Stimulated activated CD4-positive, alpha-beta T cell treated with anti-CD3 and anti-CD28 coated beads, TNF-alpha, amount 100 ng/mL, for 4 hours (primary cell): ENCODE results near the gene PLEKHO2.
A peak's percentile ranks its signal among the peaks of the same experiment; 100 is the strongest.

Source experiments
- DNase-seq, 3 experiments: peaks; one replicate each; pipeline ENCODE4 v3.0.0-alpha.2; 2020; ENCODE audit warnings: low read depth in 3 of 3

PLEKHO2 gene

DNA sequence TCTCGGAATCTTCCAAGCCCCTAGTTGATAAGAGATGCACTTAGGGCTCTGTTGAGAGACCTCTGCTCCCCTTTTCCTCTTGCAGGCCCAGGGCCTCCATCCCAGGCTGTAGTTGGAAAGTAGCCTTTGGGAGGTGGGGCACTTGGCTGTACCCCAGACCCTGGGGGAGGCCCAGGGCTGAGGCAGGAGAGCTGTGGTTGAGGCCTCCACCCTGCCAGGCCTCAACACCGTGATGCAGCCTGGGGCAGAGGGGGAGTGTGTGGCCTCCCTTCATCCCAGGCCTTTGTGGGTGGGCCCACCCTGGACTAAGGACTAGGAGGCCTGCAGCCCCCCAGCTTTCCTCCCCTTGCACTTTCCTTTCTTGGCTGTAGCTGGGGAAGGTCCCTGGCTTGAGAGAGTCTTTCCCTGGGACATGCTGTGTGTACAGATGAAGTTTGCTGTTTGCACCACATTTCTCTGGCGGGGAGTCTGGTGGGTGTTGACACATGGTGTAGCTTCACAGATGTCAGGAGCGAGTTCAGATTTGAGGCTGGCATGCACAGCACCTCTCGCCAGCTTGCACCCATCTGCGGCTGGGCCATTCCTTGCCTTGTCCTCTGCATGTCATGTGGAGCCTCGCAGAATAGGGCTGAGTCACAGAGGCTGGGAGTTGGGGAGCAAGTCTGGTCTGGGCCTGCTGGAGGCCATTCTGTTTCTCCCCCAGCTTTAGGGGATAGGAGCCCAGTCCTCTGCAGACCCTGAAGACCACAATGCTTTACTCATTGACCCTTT, 13.7 kb downstream of the PLEKHO2 start:
- DNase-seq = no peak

DNA sequence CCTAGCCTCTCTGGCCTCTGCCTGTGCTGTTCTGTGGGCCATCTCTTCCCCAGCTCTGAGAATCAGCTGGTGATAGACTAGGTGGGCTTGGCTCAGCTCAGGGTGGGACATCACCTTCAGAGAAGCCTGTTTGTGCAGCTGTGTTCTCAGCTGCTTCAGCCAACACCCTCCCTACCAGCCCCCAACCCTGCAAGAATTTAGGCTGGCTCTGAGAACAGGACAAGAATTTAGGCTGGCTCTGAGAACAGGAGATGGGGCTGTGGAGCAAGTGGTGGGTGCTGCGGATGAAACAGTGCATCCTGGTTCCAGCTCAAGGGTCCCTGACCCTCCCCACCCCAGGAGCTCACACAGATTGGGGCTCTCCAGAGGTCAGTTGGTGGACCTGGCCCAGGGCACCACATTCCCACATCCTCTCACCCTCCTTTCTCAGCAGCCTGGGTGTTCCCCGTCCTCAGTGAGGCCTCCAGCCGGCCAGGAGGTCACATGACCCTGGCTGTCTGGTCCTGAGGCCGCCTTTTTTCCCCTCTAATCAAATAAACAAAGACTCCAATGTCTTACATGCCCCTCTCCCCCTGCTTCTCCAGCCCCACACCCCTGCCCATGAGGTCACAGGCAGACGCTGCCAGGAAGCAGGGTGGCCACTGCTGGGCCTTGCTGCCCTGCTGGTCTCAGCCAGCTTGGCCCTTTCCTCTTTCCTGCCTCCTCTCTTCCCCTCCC, 14.9 kb downstream of the PLEKHO2 start:
- no peak for DNase-seq

DNA sequence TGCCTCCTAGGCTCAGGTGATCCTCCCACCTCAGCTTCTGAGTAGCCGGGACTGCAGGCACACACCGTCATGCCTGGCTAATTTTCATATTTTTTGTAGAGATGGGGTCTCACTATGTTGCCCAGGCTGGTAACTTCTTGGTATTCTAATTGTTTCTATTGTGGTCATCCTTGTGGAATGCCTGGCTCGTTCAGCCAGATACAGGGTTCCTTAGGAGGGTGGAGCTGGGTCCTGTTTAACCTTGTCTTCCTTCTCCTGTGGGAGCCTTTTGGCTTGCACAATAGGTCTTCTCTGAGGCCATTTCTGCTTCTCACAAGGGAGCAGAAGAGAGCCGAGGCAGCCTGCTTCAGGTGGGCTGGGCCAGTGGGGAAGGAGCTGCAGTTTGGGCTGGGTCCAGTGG, 15.7 kb downstream of the PLEKHO2 start:
- no peak for DNase-seq

DNA sequence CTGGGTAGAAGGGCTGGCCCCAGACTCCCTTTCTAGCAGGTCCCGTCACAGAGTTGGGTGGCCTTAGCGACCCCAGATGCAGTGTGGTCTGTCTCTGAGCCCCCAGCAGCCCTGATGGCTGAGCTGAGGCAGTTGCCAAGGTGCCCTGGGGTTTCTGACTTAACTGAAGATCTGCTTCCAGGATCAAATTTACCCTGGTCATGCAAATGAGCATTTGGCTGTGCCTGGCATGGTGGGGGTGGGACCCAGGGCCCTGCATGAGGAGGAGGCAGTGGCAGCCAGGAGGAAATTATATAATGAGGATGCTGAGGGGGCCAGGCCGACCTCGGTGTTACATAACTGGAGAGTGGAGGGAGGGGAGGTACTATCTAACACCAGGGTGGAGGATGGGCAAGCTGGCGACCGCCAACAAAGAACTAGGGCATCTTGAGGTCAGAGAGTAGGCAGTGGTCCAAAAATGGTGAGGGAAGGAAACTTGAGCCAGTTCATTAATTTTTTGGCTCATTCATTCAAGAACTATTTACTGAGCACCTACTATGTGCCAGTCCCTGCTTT, 16.4 kb downstream of the PLEKHO2 start:
- no peak for DNase-seq

DNA sequence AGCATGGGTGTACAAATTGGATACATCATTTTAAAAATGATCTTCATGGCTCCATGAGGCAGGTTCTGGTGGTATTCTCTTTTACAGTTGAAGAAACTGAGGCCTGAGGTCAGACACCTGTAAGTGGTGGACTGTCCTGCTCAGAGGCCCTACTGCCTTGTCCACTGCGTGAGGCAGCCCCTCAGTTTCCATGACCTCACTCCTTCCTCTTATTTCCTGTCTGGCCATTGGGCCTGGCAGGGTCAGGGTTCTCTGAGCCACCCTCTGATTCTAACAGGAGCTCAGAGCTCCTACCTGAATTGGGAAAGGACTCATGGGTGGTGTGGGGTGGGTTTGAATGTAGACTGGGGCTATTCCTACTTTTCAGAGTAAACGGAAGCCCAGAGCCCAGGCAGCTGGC, 17.5 kb downstream of the PLEKHO2 start:
- DNase-seq = no peak

DNA sequence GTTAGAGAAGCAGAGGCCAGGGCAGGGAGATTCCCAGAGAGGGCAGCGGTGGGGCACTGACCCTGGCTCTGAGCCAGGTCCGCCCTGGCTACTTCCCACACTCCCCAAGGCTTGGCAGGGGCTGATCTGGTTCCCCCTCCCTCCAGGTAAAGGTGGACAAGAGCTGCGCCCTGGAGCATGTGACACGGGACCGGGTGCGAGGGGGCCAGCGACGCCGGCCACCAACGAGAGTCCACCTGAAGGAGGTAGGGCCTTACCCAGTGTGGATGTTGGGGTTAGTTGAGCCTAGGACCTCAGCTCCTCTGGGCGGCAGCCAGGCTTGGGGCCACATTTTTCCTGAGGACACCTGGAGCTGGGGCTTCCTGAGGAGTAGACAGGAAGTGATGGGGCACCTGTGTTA, 19.6 kb downstream of the PLEKHO2 start:
- no peak for DNase-seq

DNA sequence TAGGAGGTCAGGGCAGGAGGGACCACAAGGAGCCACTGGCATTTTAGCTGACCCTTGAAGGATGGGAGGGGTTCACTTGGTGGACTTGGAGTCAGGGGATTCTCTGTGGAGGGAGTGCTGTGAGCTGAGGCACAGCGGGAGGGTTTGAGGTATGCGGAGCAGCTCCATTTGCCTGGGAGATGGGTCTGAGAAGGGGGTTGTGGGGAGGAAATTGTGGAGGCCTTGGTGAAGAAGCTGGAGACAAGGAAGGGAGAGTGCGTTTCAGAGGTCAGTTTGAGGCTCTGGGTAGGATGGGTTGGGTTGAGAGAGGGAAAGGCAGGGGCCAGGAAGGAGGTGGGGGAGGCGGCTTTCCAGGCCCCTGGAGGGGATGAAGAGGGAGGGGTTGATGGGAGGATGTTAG, 20.2 kb downstream of the PLEKHO2 start:
- DNase-seq = no peak

DNA sequence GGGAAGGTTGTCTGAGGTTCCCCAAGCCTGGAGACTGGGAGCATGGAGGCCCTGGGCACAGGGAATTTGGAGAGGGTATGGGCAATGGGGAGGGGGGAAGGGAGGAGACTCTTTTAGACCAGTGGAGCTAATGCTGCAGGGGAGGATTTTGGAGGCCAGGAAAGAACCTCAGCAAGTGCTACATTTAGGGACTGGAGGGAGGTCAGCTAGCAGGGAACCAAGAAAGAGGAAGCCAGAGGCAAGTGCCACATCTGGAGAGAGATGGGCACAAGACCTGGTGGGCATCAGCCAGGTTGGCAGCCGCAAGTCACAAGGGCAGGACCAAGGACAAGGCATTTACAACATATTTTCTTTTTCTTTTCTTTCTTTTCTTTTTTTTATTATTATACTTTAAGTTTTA, 20.7 kb downstream of the PLEKHO2 start:
- no peak for DNase-seq

DNA sequence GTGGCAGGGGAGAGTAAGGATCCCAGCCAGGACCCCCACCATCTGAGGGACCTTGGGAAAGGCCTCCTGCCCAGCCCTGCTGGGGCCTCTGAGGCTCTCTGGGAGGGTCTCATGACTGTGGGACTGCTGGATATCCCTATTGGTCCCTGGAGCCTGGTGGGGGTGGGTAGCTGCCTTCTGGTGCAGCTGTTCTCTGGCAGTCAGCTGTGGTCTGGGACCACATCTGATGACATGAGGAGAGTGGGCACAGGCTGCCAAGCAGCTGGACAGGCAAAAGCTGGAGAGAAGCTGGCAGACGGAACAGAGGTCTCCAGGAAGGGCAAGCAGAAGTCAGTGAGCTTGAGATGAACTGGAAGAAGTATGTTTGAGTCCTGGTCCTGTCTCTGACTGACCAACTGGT, 22.4 kb downstream of the PLEKHO2 start:
- no peak for DNase-seq

DNA sequence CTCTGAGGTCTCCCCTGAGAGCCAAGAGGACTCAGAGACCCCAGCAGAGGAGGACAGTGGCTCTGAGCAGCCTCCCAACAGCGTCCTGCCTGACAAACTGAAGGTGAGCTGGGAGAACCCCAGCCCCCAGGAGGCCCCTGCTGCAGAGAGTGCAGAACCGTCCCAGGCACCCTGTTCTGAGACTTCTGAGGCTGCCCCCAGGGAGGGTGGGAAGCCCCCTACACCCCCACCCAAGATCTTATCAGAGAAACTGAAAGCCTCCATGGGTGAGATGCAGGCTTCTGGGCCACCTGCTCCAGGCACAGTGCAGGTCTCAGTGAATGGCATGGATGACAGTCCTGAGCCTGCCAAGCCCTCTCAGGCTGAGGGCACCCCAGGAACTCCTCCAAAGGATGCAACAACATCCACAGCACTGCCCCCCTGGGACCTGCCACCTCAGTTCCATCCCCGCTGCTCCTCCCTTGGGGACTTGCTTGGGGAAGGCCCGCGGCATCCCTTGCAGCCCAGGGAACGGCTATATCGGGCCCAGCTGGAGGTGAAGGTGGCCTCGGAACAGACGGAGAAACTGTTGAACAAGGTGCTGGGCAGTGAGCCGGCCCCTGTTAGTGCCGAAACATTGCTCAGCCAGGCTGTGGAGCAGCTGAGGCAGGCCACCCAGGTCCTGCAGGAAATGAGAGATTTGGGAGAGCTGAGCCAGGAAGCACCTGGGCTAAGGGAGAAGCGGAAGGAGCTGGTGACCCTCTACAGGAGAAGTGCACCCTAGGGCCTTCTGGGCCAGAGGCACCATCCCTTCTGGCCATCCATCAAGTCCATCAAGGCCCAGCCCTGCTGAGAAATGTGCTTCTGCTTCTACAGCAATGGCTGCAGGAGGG, 23.6 kb downstream of the PLEKHO2 start:
- no peak for DNase-seq

DNA sequence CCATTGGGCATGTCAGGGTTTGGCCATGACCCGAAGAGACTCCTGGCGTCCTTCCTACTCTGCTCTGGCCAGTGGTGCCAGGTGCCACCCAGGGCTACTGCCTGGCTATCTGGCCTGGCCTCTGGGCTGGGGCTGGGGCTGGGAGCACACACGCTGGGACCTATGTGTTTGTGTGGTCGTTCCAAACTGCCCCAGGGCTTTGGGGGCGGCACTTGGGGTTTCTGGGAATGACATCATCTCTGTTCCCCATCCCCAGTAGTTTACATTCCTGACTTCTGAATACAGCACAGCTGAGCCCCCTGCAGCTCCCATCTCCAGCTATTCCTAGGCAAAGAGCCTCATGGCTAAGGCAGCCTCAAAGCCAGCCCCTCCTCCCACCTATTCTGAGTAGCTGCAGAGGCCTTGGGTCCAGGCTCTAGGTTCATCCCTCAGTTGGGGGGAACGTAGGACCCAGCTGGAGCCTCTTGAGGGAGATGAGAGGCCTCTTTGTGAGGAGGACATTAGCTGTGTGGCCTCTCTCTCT, 24.3 kb downstream of the PLEKHO2 start:
- DNase-seq = no peak

DNA sequence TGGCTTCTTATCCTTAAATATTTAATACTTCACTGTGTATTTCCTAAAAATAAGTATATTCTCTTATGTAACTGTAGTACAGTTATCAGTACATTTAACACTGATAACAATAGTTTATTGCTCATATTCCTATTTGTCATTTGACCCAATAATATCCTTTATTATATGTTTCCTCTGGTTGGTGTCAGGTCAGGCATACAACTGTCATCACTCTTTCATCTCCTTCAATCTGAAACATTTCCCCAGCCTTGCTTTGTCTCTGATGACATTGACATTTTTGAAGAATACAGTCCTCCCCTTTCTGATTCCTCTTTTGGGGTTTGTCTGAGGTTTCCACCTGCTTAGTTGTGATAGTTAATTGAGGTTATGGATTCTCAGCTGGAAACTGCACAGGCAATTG, 27.8 kb downstream of the PLEKHO2 start:
- DNase-seq = no peak

DNA sequence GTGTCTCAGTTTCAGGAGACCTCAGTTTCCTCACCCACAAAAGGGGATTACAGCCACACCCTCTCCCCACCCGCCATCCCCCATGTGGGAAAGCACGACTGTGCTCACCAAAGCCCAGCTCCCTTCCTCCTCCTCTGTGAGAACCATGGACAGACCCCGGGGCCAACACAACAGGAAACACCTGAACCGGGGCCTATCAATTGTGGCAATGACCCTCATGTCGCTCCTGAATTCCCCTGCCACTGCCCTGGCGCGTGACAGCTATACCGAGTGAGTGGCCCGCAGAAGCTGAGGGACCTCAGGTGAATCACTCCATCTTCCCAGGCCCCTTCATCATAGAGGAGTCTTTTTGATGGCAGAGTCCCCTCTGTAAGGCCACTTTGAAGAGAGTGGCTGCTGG, 28.6 kb downstream of the PLEKHO2 start:
- no peak for DNase-seq

DNA sequence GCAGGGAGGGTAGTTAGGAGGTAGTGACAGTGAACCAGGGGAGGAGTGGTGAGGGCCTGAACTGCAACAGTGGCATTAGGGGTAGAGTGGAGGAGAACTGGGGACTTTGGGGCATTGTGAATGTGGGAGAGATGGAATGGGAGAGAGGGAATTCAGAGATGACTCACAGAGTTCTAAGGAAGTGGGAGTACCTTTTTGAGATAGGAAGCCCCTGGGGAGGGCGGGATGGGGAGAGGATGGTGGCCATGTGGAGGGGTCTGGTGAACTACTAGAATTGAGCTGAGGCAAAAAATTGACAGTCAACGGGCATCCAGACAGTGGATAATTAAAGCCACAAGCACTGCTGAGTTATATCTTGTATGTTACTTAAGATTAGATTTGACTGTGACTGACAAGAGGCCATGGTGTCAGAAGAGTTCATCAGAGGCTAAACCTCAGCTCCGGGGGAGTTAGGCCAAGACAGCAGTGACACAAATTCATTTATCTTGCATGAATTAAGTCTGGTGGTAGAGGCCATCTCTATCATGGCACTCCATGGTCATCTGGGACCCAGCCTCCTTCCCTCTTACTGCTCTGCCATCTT, 34.0 kb downstream of the PLEKHO2 start:
- DNase-seq = no peak

DNA sequence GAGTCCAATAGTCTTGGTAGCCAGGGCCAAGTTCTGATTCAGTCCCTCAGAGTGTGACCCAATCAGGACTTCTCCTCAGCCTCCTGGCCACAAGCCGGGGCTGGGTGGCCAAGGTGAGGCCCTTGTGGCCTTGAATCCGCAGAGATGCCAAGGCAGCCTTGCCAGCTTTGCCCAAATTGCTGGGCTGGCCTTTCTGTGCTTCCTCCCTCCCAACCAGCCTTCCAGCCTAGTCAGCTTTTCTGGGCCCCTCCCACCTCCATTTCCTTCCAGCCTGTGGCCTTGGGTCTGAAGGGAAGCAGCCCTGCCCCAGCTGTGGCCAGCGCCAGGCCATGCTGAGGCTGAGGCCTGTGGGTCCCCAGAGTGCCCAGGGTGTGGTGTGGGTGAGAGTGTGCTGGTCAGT, 35.7 kb downstream of the PLEKHO2 start:
- no peak for DNase-seq

DNA sequence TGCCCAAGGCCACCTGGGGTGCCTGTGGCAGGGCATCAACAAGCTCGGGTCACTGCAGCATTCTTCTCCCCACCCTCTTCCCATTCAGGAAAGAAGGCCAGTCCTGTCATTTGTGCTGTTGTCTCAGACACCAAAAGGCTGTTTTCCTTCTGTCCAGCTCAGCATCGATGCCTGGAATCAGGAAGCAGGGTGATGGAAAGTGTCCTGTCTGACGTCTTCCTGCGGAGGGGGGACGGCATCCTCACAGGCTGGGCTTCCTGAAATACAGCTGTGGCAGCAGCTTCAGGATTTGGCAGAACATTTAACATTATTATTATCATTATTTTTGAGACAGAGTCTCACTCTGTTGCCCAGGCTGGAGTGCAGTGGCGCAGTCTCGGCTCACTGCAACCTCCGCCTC, 37.0 kb downstream of the PLEKHO2 start:
- DNase-seq = no peak

DNA sequence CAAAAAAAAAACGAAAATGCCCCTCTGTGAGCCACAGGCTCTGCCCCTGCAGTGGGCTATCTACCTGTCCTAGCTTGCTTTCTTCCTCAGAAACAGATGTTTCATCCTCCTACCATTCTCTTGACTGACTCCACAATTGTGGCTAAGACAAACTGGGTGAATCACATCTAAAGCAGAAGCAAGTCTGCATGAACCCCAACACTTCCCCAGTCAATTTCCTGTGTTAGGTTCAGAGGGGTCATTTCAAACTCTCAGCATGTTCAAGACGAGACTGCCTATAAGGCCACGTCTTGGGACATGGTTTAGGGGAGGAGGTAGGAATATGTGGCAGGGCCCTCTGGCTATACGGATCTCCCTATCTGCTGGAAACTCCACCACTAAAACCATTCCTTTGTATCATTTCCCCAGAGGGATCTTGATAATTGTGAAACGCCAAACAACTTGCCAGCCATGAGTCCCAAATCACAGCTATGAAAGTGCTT, 41.4 kb downstream of the PLEKHO2 start:
- no peak for DNase-seq

DNA sequence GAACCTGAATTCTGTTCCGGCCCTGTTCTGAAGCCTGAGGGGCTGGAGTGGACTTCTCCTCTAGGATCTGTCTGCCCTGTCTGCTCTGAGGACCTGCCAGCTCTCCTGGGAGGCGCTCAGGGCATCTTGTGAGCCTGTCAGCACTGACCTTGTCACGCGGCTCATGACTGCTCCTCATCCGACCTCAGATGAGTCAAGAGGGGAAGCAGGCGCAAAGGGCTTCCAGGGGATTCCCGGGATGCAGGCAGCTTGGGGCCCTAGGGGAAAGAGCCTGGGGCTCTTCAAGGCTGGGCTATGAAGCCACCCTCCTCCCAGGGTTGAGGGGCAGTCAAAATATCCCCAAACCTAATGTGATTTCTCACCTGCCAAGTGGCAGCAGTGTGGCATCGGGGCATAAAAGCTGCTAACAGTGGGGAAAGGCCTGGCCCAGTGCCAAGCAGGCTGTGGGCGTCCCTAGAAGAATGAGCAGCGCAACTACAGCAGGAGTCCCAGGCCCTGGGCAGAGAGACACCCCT, 42.3 kb downstream of the PLEKHO2 start:
- peak; percentile 68 to 74 (median 68) for DNase-seq

DNA sequence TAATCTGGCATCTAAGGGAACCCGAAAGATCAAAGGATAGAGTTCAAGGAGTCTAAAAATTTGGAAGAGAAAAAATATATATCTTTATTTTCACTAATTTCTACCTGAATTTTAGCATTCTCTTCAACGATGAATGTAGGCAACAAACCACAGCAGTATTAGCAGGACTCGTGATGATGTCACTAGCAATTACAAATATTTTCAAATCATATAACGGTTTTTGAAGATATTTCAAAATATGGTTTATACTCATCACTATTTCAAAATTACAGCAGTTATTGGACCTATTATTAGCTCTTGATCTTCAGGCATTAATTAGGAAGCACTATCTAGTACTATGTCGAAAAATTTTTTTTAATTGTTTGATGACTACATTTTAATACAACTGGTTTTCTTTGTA, 43.0 kb downstream of the PLEKHO2 start:
- no peak for DNase-seq

DNA sequence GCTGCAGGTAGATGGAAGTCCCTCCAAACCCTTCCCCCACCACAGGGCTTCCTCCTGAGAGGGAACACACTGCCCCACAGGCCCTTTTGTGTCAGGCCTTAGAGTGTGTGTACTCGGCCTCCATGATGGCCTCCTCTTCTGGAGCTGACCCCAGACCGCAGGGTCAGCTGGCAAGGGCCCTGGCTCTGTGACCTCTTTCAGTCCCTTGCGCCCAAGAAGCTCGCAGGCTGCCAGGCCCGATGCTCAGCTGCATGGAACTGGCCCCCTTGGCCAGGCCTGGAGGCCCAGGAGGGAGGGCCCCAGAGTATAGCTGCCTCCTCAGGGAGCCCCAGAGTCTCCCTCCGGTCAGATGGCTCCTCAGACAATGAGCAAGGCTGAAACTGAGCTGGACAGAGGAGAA, 46.6 kb downstream of the PLEKHO2 start:
- no peak for DNase-seq

DNA sequence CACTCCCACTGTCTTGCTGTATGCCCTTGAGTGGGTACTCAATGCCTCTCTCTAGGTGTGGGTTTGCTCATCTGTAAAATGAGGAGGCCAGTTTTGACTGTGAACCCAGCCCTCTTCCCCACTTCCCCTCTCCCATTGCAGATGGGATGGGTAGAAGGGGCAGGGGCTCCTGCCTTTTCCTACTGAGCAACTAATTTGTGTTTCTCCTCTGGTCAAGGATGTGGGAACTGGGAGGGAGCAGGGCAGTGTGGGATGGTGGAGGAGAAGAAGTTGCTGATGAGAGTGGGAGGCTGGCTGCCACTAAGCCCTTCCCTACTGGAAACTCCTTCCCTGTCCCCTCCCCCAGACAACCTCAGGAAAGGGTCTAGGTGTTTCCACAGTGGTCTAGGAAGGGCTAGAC, 49.8 kb downstream of the PLEKHO2 start:
- no peak for DNase-seq
